ENCODE measurements around the gene TENM4. TPM values are rescaled to one million over a fixed set of nuclear protein-coding genes. Genes with fewer than 3 reads are reported as not detected.

TENM4 gene
- polyA plus RNA-seq, 2 of the 4 experiments (the other 2 are of a cell fraction) = 0.06 to 0.31 TPM

DNA sequence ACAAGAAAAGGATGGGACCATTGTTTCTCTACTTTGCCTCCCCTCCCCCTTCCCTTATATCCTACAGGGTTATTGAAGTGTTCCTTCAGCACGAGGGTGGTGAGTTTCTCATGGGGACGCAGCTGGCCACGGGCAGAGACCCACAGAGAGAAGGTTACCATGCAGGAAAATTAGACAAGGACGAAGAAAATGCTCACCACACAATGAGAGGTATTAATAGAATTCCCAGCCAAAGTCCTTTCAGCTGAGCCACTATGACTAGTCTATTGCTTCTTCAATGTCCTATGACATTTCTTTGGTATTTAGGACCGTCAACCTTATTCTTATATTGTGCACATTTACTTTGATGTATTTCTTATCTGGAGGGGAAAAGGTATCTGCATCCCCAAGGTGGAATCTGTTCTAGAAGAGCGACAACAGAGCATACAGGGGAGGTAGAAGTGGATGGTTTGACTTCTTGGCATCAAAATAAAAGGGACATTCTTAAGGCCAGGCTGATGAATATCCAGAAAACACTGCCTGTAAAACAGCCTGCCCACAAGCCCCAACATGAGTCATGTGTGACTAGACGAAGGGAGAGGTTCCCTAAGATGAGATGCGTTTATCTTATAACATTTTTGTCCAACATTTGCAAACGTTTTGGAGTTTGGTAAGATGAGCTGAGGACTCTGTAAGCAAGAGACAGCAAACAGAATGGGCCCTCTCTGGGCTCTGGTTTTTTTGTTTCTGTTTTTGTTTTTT lies 656.3 kb downstream of the TENM4 start:
- no peak for DNase-seq (ENCODE audit: low read depth in 1 of 2, low spot score in 1 of 2)
- no peak for TF ChIP-seq KDM1A (IDR thresholded peaks at IDR 0.05; ENCODE audit: low read depth)
- ChIA-PET POLR2A (no interaction called here), CTCF (interaction anchor here (2.5 kb wide), 1 partner anchor 14 kb away, joined by 12 read pairs; no protein-coding TSS in a partner anchor)
- WGBS (ENCODE audit: missing lambda C conversion rate) = 29% methylated on average over 9 of the region's 9 CpGs
- Histone ChIP-seq H3K4me3 (no peak overlapping the region), H3K9me3 (no peaks in the 10 kb centered on the region), H3K4me2 (no peak overlapping the region), H3K27ac (no peak overlapping the region), H3K4me1 (no peaks in the 10 kb centered on the region; the same call in 2 of the 3 replicates)
- no peak for ATAC-seq
- FAIRE-seq = no peak

- POLR2A ChIA-PET = no interaction called here
- no peak for DNase-seq (ENCODE audit: low read depth in 1 of 2, low spot score in 1 of 2)
- ATAC-seq = no peak
- CTCF ChIA-PET = no interaction called here
- TF ChIP-seq NPAS2 (CRISPR knock-in tag; IDR thresholded peaks at IDR 0.05; ENCODE audit: borderline replicate concordance) (no peak), EHF (CRISPR knock-in tag; IDR thresholded peaks at IDR 0.05) (no peak), HOXA7 (CRISPR knock-in tag; IDR thresholded peaks at IDR 0.05) (no peak), HOXB13 (CRISPR knock-in tag; IDR thresholded peaks at IDR 0.05; ENCODE audit: low read depth) (no peak), MAX (IDR thresholded peaks at IDR 0.05) (no peak), MAZ (IDR thresholded peaks at IDR 0.05; ENCODE audit: borderline replicate concordance, low read depth, low read length) (no peak), BHLHE40 (IDR thresholded peaks at IDR 0.05; ENCODE audit: low read depth, low read length) (no peak), HES2 (IDR thresholded peaks at IDR 0.05) (no peak), EP300 (IDR thresholded peaks at IDR 0.05) (no peak), CBX2 (IDR thresholded peaks at IDR 0.05; ENCODE audit: borderline replicate concordance, low read depth) (no peak), JUNB (IDR thresholded peaks at IDR 0.05) (no peak), RARB (CRISPR knock-in tag; IDR thresholded peaks at IDR 0.05) (no peak), ELK1 (IDR thresholded peaks at IDR 0.05; ENCODE audit: low read depth, low read length) (no peak), KDM1A (IDR thresholded peaks at IDR 0.05; ENCODE audit: low read depth) (no peak), RCOR1 (IDR thresholded peaks at IDR 0.05; ENCODE audit: low read depth, low read length) (no peak)
- TF ChIP-seq, protein P1, sequence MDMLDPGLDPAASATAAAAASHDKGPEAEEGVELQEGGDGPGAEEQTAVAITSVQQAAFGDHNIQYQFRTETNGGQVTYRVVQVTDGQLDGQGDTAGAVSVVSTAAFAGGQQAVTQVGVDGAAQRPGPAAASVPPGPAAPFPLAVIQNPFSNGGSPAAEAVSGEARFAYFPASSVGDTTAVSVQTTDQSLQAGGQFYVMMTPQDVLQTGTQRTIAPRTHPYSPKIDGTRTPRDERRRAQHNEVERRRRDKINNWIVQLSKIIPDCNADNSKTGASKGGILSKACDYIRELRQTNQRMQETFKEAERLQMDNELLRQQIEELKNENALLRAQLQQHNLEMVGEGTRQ (IDR thresholded peaks at IDR 0.05) = no peak
- TF ChIP-seq, protein P2, sequence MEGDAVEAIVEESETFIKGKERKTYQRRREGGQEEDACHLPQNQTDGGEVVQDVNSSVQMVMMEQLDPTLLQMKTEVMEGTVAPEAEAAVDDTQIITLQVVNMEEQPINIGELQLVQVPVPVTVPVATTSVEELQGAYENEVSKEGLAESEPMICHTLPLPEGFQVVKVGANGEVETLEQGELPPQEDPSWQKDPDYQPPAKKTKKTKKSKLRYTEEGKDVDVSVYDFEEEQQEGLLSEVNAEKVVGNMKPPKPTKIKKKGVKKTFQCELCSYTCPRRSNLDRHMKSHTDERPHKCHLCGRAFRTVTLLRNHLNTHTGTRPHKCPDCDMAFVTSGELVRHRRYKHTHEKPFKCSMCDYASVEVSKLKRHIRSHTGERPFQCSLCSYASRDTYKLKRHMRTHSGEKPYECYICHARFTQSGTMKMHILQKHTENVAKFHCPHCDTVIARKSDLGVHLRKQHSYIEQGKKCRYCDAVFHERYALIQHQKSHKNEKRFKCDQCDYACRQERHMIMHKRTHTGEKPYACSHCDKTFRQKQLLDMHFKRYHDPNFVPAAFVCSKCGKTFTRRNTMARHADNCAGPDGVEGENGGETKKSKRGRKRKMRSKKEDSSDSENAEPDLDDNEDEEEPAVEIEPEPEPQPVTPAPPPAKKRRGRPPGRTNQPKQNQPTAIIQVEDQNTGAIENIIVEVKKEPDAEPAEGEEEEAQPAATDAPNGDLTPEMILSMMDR (IDR thresholded peaks at IDR 0.05) = no peak
- no peak overlapping the region for H3K27ac ChIP-seq
- H3K9me3 ChIP-seq = no peaks in the 10 kb centered on the region
- WGBS (ENCODE audit: missing lambda C conversion rate) = 31% methylated on average over 5 of the region's 5 CpGs
- no peak for FAIRE-seq
- H3K4me1 ChIP-seq = no peaks in the 10 kb centered on the region; the same call in 2 of the 3 replicates
- no peak overlapping the region for H3K4me2 ChIP-seq
- H3K4me3 ChIP-seq = no peak overlapping the region
Measured at GRCh38 chr11:78783846-78784245, 657.0 kb downstream of the TENM4 start.

DNA sequence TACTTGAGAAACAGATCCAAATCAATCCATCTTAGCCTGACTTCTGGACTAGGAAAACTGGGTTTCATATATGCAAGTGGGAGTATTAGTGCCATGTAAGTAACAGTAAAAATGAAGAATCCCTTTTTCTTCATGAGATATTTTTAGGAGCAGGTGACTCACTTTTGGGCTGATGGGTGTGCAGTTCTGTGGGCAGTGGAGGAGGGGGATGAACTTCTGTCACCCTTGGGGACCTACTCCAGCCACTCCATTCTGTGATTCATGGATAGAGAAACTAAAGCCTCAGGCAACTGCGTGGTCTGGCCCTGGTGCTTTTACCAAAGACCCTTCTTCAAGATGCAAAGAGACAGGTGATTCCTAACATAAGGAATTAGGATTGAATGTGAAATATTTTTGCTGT lies 657.5 kb downstream of the TENM4 start:
- no peak for TF ChIP-seq ZFP36 (IDR thresholded peaks at IDR 0.05; ENCODE audit: borderline replicate concordance, partially characterized antibody)
- TF ChIP-seq HOXB5 (CRISPR knock-in tag; IDR thresholded peaks at IDR 0.05) = no peak
- no peak for TF ChIP-seq NPAS2 (CRISPR knock-in tag; IDR thresholded peaks at IDR 0.05; ENCODE audit: borderline replicate concordance)
- no peak for TF ChIP-seq HES2 (IDR thresholded peaks at IDR 0.05)
- no peak for TF ChIP-seq FOSB (CRISPR knock-in tag; IDR thresholded peaks at IDR 0.05)
- TF ChIP-seq RARB (CRISPR knock-in tag; IDR thresholded peaks at IDR 0.05) = no peak
- POLR2A ChIA-PET = no interaction called here

More for the DNA sequence above, 657.5 kb downstream of the TENM4 start:
- CTCF ChIA-PET = interaction anchor here (0.6 kb wide), 1 partner anchor 302 kb away, joined by 5 read pairs; no protein-coding TSS in a partner anchor
- no peak for DNase-seq (ENCODE audit: low read depth in 1 of 2, low spot score in 1 of 2)
- Histone ChIP-seq H3K27ac (no peak overlapping the region), H3K4me3 (no peak overlapping the region), H3K9me3 (no peaks in the 10 kb centered on the region), H3K4me2 (no peak overlapping the region), H3K4me1 (no peaks in the 10 kb centered on the region; the same call in 2 of the 3 replicates)
- FAIRE-seq = no peak
- ATAC-seq = no peak
- 57% methylated on average over 1 of the region's 1 CpG for WGBS (ENCODE audit: missing lambda C conversion rate)
